GM12891 (cell line): ENCODE results near the gene CXXC4.

Experiments used
- POLR2A ChIP-seq: IDR thresholded peaks from 2 replicates; pipeline ENCODE4 v1.6.1; 2011; ENCODE audit warnings: low read depth, low read length, control low read depth
- POLR2AphosphoS5 ChIP-seq: IDR thresholded peaks from 2 replicates; pipeline ENCODE4 v1.6.1; 2011; ENCODE audit warnings: low read depth, low read length, control low read depth
- TAF1 ChIP-seq: IDR thresholded peaks from 2 replicates; pipeline ENCODE4 v1.6.1; 2011; ENCODE audit warnings: low read depth, low read length, control low read depth

DNA sequence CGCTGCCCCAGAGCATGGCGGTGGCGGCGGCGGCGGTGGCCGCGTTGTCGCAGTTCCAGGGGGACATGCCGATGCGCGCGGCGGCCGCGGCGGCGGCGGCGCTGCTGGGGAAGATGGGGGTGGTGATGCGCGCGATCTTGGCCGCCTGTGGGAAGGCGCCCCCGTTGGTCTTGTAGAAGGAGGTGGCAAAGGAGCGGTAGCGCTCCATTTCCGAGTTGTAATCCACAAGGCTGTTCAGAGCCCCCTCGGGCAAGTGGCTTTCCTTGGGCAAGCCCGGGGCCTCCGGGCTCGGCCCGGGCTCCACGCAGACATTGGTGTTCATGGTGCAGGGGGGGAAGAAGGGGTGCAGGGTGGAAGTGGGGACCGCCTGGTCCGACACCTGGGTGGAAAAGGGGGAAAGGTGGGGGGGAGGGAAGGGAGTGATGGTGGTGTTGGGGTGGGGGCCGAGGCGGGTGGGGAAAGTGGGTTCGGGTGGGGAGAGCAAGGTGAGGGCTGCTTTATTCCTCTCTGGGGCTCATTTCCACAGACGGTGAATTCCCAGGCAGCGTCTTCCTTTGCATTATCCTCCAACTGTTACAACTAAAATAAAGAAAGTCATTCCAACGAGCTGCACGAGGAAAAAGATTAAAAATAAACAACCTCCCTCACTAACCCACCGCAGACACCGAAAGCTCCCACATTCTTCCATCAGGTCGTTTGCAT lies 3.1 kb downstream of the CXXC4 start:
- TF ChIP-seq POLR2A, result no peak
- no peak for TF ChIP-seq POLR2AphosphoS5
- no peak for TF ChIP-seq TAF1
